ENCODE data around the gene SLC25A44.

The SLC25A44 gene

GRCh38 chr1:156251527-156251926 lies 57.6 kb downstream of the SLC25A44 start:
- in situ Hi-C loops (cut with MboI; ENCODE audit: low sequenced_read_pairs, unreplicated experiment), result no loop called here
- no peak for TF ChIP-seq CTCF (IDR thresholded peaks at IDR 0.05; ENCODE audit: borderline replicate concordance, control extremely low read depth, extremely low read depth, insufficient read depth, missing control alignments)
- no peak for DNase-seq (ENCODE audit: low spot score)

- in situ Hi-C loops (cut with MboI; ENCODE audit: low sequenced_read_pairs, unreplicated experiment), result no loop called here
- DNase-seq (ENCODE audit: low spot score), result no peak
- no peak for TF ChIP-seq CTCF (IDR thresholded peaks at IDR 0.05; ENCODE audit: borderline replicate concordance, control extremely low read depth, extremely low read depth, insufficient read depth, missing control alignments)
Measured at GRCh38 chr1:156253634-156254033, 59.7 kb downstream of the SLC25A44 start.

- in situ Hi-C loops (cut with MboI; ENCODE audit: low sequenced_read_pairs, unreplicated experiment), result no loop called here
- no peak for DNase-seq (ENCODE audit: low spot score)
Measured at GRCh38 chr1:156257711-156258110, 63.8 kb downstream of the SLC25A44 start.

GRCh38 chr1:156258859-156259258 lies 65.0 kb downstream of the SLC25A44 start:
- TF ChIP-seq CTCF (IDR thresholded peaks at IDR 0.05; ENCODE audit: borderline replicate concordance, control extremely low read depth, extremely low read depth, insufficient read depth, missing control alignments), result no peak
- in situ Hi-C loops (cut with MboI; ENCODE audit: low sequenced_read_pairs, unreplicated experiment), result no loop called here

More at GRCh38 chr1:156257711-156258110, 63.8 kb downstream of the SLC25A44 start:
- TF ChIP-seq CTCF (IDR thresholded peaks at IDR 0.05; ENCODE audit: borderline replicate concordance, control extremely low read depth, extremely low read depth, insufficient read depth, missing control alignments), result no peak

GRCh38 chr1:156259805-156260204 lies 65.9 kb downstream of the SLC25A44 start:
- in situ Hi-C loops (cut with MboI; ENCODE audit: low sequenced_read_pairs, unreplicated experiment), result no loop called here
- no peak for DNase-seq (ENCODE audit: low spot score)
- TF ChIP-seq CTCF (IDR thresholded peaks at IDR 0.05; ENCODE audit: borderline replicate concordance, control extremely low read depth, extremely low read depth, insufficient read depth, missing control alignments), result peak; percentile 11

More at GRCh38 chr1:156258859-156259258, 65.0 kb downstream of the SLC25A44 start:
- DNase-seq (ENCODE audit: low spot score), result no peak

- in situ Hi-C loops (cut with MboI; ENCODE audit: low sequenced_read_pairs, unreplicated experiment), result no loop called here
- DNase-seq (ENCODE audit: low spot score), result no peak
- TF ChIP-seq CTCF (IDR thresholded peaks at IDR 0.05; ENCODE audit: borderline replicate concordance, control extremely low read depth, extremely low read depth, insufficient read depth, missing control alignments), result no peak
Measured at GRCh38 chr1:156260896-156261295, 67.0 kb downstream of the SLC25A44 start.

Measured in GM13976 (cell line).